Glutamatergic neuron (in vitro differentiated cells): ENCODE measurements around the gene FKTN. TPM values are rescaled to one million over a fixed set of nuclear protein-coding genes. Genes with fewer than 3 reads are reported as not detected.

Experiments used
- DNase-seq: peaks from one replicate; pipeline ENCODE4 v3.0.0; 2022
- H3K27ac Mint-ChIP-seq: one replicate; pipeline ENCODE4 v1.8.0; 2020; ENCODE audit warnings: mild to moderate bottlenecking, mixed read lengths, inconsistent platforms; ENCODE audit not compliant: unreplicated experiment
- H3K27me3 Mint-ChIP-seq: one replicate; pipeline ENCODE4 v1.8.0; 2020; ENCODE audit warnings: mild to moderate bottlenecking, moderate library complexity, mixed read lengths, inconsistent platforms; ENCODE audit not compliant: unreplicated experiment
- H3K36me3 Mint-ChIP-seq: one replicate; pipeline ENCODE4 v1.8.0; 2020; ENCODE audit warnings: mild to moderate bottlenecking, mixed read lengths, inconsistent platforms; ENCODE audit not compliant: unreplicated experiment
- H3K4me1 Mint-ChIP-seq: one replicate; pipeline ENCODE4 v1.8.0; 2020; ENCODE audit warnings: mild to moderate bottlenecking, low read depth, mixed read lengths, inconsistent platforms; ENCODE audit not compliant: unreplicated experiment
- H3K4me3 Mint-ChIP-seq: one replicate; pipeline ENCODE4 v1.8.0; 2020; ENCODE audit warnings: mild to moderate bottlenecking, mixed read lengths, inconsistent platforms; ENCODE audit not compliant: unreplicated experiment
- H3K9me3 Mint-ChIP-seq: one replicate; pipeline ENCODE4 v1.8.0; 2020; ENCODE audit warnings: mild to moderate bottlenecking, moderate library complexity, mixed read lengths, inconsistent platforms; ENCODE audit not compliant: unreplicated experiment
- CTCF ChIP-seq: fragments of 200-600 bp; sonication (generic); IDR thresholded peaks from one replicate; pipeline ENCODE4 v1.5.0; 2021; ENCODE audit not compliant: partially characterized antibody, unreplicated experiment
- total RNA-seq: library from RNA; stranded (reverse); fragmentation: NEBNext Ultra II Directional; extraction: Animal tissue kit (Norgen Biotek cat#: 25700); gene quantifications from one replicate; pipeline ENCODE4 v1.2.1, GENCODE V29; 2021; ENCODE audit not compliant: unreplicated experiment

Gene FKTN
- total RNA-seq, 1 donor from 2014 or later: 20.9 TPM

- Mint-ChIP-seq H3K4me1 (peaks cover 15% of the 10 kb centered on the region), H3K36me3 (no peaks in the 10 kb centered on the region), H3K27me3 (no peaks in the 10 kb centered on the region), H3K27ac (peak overlapping the region; percentile 94), H3K4me3 (peak overlapping the region; percentile 52), H3K9me3 (no peaks in the 10 kb centered on the region)
- TF ChIP-seq CTCF: no peak
- no peak for DNase-seq
These were observed 63.1 kb downstream of the FKTN start for GRCh38 chr9:105621001-105621400.

GRCh38 chr9:105625088-105625487 lies 67.2 kb downstream of the FKTN start:
- Mint-ChIP-seq H3K27me3 (no peaks in the 10 kb centered on the region), H3K9me3 (no peaks in the 10 kb centered on the region), H3K36me3 (no peaks in the 10 kb centered on the region), H3K27ac (no peak overlapping the region), H3K4me1 (peaks cover 13% of the 10 kb centered on the region), H3K4me3 (no peak overlapping the region)
- no peak for TF ChIP-seq CTCF
- DNase-seq: no peak

- H3K27me3 Mint-ChIP-seq: no peaks in the 10 kb centered on the region
- no peak overlapping the region for H3K4me3 Mint-ChIP-seq
- H3K36me3 Mint-ChIP-seq: no peaks in the 10 kb centered on the region
- H3K27ac Mint-ChIP-seq: no peak overlapping the region
- no peak for TF ChIP-seq CTCF
- no peaks in the 10 kb centered on the region for H3K9me3 Mint-ChIP-seq
- H3K4me1 Mint-ChIP-seq: peaks cover 2% of the 10 kb centered on the region
- no peak for DNase-seq
These were observed 74.9 kb downstream of the FKTN start for GRCh38 chr9:105632807-105633206.

- Mint-ChIP-seq H3K27ac (no peak overlapping the region), H3K4me1 (peaks cover 2% of the 10 kb centered on the region), H3K36me3 (no peaks in the 10 kb centered on the region), H3K4me3 (no peak overlapping the region), H3K27me3 (no peaks in the 10 kb centered on the region), H3K9me3 (no peaks in the 10 kb centered on the region)
- no peak for TF ChIP-seq CTCF
- DNase-seq: no peak
These were observed 75.5 kb downstream of the FKTN start for GRCh38 chr9:105633411-105633810.

GRCh38 chr9:105636331-105636730 lies 78.4 kb downstream of the FKTN start:
- no peak overlapping the region for H3K27ac Mint-ChIP-seq
- no peak overlapping the region for H3K4me3 Mint-ChIP-seq
- no peak for TF ChIP-seq CTCF
- H3K27me3 Mint-ChIP-seq: no peaks in the 10 kb centered on the region
- no peaks in the 10 kb centered on the region for H3K9me3 Mint-ChIP-seq
- DNase-seq: no peak
- peaks cover 2% of the 10 kb centered on the region for H3K4me1 Mint-ChIP-seq
- H3K36me3 Mint-ChIP-seq: no peaks in the 10 kb centered on the region
